Subcutaneous adipose tissue (tissue), 4 donors: ENCODE data around the gene CUL1. TPM values are rescaled to one million over a fixed set of nuclear protein-coding genes. Genes with fewer than 3 reads are reported as not detected.

Source experiments
- total RNA-seq, 4 donors: library from RNA; depleted of rRNA; stranded (reverse); fragments of >200 nt; gene quantifications; one replicate each; pipeline ENCODE4 v1.1.0, GENCODE V29; 2016
- TF ChIP-seq, protein P1 (sequence below): fragments of 450-650 bp; IDR thresholded peaks from one replicate; pipeline ENCODE4 v1.5.1; 2016; ENCODE audit warnings: low read depth, mild to moderate bottlenecking, control low read depth, antibody characterized with exemption, moderate library complexity

The CUL1 gene
- total RNA-seq = 10 to 100 TPM; 54.1 to 66.4 (median 57.5) TPM

DNA sequence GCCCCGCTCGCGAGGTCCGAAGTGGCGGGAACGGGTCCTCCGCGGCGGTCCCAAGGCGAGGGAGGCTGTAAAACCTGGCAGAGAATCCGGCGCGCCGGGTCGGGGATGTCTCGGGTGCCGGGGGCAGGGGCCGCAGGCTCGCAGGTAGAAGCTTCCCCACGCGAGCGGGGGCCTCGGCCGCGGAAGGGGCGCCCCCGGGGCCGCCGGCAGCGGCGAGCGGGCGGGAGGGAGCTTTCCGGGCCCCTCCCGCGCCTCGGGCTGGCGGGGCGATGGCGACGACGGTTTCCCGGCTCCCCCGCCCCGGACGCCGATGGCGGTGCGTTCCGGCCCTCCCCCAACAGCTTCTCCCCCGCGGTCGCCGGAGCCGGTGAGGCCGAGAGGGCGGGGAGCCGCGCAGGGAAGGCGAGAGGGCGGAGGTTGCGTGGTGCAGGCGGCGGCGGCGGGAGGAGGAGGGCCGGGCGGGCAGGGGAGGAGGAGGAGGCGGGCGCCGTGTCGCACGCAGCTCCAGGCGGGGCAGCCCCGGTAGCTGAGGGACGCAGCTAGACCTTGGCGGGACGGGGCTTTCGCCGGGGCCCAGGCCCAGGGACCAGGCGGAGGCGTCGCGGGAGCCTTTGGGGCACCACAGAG, at the start of gene CUL1:
CUL1 (plus strand) TSS at position 507 of the 627 bp plus-strand sequence. CDS start 31,220 bp downstream, outside the sequence.
- TF ChIP-seq, protein P1, sequence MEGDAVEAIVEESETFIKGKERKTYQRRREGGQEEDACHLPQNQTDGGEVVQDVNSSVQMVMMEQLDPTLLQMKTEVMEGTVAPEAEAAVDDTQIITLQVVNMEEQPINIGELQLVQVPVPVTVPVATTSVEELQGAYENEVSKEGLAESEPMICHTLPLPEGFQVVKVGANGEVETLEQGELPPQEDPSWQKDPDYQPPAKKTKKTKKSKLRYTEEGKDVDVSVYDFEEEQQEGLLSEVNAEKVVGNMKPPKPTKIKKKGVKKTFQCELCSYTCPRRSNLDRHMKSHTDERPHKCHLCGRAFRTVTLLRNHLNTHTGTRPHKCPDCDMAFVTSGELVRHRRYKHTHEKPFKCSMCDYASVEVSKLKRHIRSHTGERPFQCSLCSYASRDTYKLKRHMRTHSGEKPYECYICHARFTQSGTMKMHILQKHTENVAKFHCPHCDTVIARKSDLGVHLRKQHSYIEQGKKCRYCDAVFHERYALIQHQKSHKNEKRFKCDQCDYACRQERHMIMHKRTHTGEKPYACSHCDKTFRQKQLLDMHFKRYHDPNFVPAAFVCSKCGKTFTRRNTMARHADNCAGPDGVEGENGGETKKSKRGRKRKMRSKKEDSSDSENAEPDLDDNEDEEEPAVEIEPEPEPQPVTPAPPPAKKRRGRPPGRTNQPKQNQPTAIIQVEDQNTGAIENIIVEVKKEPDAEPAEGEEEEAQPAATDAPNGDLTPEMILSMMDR = no peak

DNA sequence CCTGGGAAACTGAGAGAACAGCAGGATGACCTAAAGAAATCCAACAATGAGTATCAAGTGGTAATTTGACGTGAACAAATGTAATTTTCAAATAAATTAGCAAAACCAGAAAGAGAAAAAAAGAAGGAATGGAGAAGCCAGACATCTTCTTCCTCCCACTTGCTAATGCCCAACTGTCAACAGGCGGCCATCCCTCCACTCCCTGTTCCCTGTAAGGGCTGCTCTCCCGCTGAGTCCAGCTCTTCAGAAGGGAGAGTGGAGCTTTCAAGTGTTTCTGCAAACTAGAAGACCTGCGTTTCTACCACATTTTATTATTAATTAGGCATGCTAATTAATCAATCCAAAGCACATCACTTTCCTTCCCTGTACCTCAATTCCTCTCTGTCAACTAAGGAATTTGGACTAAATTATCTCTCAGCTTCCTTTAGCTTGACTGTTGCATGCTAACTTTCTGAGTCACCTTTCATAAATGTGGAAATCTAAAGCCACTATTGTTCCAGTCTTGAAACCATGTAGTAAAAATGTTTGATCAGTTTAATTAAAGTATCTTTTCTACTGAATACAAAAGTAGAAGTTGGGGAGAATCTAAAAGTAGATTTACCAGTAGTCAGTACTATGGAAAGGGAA, 48.4 kb upstream of the CUL1 start:
- TF ChIP-seq, protein P1 = no peak

DNA sequence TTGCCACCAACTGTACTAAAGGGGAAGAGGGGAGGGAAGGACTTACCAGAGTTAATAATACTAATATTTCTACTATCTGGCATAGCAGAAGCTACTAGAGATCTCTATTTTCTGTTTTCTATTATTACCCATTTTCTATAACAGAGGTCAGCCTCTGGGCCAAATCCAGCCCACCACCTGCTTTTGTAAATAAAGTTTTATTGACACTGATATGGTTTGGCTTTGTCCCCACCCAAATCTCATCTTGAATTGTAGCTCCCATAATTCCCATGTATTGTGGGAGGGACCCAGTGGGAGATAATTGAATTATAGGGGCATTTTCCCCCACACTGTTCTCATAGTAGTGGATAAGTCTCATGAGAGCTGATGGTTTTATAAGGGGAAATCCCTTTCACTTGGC, 45.9 kb upstream of the CUL1 start:
- TF ChIP-seq, protein P1 = no peak

DNA sequence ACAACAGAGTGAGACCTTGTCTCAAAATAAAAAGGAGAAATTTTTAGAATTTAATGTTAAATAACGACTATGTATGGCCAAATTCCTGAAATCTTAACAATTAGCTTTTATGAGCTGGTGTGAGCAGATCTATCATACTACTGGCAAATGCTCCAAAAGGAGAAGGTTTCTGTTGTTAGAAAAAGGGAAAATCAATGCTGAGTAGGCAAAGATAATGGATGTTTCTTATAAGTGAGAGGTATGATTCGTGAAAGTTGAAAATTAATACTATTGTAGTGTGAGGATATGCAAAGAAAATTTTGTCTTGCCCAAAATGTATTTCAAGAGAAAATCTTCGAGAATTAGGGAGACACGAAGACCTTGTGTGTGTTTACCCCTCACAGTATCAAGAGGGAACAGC, 40.8 kb upstream of the CUL1 start:
- TF ChIP-seq, protein P1 = no peak

DNA sequence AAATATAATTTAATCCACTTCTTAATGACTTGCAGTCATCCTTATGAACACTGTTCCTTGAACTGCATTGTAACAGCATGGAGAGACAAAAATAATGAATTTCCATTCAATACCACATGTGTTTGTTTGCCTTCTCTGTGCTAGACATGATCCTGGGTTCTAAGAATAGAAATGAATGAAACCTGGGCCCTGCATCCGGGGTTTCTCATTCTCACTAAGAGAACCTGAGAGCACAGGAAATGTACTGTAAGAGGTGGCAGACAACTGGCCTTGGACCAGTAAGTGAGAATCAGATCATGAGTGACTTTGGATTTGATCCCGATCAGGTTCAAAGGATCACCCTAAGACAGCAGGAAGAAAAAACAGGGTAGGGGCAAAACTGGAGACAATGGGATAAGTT, 37.2 kb upstream of the CUL1 start:
- TF ChIP-seq, protein P1 = no peak

DNA sequence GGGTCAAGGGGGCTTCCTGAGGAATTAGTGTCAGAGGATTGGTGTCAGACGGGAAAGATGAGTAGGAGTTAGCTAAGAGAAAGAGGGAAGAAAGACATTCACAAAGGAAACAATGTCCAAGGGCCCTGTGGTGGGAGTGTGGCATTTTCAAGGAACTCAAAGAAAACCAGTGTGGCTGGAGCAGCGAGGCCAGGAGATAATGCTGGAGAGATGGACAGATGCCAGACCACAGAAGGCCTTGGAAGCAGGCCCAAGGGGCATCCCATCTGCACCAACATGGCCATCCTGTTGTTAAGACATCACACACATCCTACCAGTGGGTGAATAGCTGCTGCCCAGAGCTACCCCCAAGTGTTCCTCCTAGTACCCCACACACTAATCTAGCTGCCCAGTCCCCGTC, 36.1 kb upstream of the CUL1 start:
- TF ChIP-seq, protein P1 = no peak

DNA sequence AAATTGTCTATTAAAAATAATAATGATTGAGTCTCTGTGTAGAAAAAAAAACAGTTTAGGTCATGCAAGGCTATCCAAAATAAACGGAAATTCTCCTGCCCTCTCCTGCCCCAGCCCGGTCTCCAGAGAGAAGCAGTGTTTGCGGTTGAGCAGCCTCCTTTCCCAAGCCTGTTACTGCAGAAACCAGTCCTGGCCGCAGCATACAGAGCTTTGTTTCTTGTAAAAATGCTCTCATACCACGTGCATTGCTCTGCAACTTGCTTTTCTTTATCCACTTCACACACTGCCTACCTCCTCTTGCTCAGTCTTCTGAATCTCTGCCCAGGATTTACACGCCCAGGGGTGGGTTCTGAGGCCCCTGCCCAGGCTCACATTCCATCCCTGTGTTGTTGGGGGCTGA, 34.4 kb upstream of the CUL1 start:
- TF ChIP-seq, protein P1 = no peak
